GM21447 (cell line): ENCODE data around the gene MYH15.

ENCODE experiments used
- ATAC-seq: cut with Tn5 transposase; IDR thresholded peaks from one replicate; pipeline ENCODE4 v1.9.1; 2021; ENCODE audit not compliant: unreplicated experiment

MYH15 gene

GRCh38 chr3:108416111-108416869 lies 94.1 kb downstream of the MYH15 start:
- no peak for ATAC-seq

GRCh38 chr3:108415661-108416060 lies 94.7 kb downstream of the MYH15 start:
- no peak for ATAC-seq

DNA sequence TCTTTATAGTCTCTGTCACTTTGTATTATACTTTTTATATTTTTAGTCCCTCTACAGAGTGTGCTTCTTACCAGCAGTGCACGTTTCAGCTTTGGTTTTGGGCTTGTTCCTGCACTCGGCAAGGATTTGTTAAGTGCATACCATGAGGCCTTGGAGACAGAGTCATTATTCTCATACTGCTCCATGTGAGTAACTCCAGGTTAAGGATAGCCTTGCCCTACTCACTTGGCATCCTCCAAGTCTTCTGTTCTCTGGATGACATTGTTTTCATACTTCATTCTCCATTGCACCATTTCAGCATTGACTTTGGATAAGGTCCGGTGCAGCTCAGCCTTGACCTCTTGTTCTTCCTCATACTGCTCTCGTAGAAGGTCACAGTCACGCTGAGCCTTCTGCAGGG lies 96.4 kb downstream of the MYH15 start:
- ATAC-seq = no peak

DNA sequence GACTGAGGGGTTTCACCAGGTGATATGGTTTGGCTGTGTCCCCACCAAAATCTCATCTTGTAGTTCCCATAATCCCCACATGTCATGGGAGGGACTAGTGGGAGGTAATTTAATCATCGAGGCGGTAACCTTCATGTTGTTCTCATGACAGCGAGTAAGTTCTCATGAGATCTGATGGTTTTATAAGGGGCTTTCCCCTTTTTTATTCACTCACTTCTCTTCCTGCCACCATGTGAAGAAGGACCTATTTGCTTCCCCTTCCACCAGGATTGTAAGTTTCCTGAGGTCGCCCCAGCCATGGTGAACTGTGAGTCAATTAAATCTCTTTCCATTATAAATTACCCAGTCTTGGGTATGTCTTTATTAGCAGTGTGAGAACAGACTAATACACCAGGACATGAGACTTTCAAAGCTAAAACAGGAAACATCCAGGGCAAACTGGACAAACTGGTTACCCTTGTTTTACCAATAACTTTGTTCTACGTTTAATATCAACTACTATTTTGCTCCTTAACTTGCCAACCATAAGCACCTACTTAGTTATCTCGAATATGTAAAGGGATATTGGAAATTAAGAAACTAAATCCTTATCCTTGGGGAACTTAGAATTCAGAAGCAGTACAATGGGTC lies 98.2 kb downstream of the MYH15 start:
- ATAC-seq = no peak

DNA sequence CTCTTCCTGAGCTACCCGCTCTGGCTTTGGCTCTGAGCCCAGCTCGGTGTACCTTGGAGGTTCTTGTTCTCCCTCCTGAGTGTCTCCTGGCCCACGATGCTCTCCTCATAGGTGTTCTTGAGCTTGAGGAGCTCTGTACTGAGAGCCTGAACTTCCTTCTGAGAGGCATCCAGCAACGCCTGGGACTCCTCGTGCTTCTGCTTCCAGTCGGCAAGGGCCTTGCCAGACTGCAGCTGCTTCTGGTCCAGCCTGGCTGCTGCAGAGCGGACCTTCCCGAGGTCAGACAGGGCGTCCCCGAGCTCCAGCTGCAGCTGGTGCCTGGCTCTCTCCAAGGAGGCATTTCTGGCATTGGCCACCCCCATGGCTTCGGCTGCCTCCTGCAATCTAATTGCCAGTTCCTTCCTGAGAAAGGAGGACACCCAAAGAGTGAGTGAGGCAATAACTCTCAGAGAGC lies 99.8 kb downstream of the MYH15 start:
- no peak for ATAC-seq

- no peak for ATAC-seq
Observed at GRCh38 chr3:108409800-108410178, 100.6 kb downstream of the MYH15 start.

- ATAC-seq = no peak
Observed at GRCh38 chr3:108408883-108409799, 101.3 kb downstream of the MYH15 start.

DNA sequence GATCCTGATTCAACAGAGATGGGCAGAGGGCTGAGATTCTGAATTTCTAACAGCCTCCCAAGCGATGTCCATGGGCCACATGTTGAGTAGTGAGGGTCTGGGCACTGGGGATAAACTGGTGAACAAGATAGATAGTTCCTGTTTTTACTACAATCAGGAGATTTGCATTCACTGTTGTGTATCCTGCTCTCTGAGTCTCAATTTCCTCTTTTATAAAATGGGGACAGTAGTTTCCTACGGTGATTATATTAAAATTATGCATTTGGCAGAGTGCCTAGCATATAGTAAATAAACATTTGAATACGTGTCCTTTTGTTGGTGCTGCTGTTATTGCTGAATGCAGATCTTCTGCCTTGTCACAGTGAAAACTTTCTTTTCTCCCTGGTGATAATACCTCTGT lies 102.5 kb downstream of the MYH15 start:
- no peak for ATAC-seq

GRCh38 chr3:108406661-108407206 lies 103.7 kb downstream of the MYH15 start:
- peak; percentile 84 for ATAC-seq

DNA sequence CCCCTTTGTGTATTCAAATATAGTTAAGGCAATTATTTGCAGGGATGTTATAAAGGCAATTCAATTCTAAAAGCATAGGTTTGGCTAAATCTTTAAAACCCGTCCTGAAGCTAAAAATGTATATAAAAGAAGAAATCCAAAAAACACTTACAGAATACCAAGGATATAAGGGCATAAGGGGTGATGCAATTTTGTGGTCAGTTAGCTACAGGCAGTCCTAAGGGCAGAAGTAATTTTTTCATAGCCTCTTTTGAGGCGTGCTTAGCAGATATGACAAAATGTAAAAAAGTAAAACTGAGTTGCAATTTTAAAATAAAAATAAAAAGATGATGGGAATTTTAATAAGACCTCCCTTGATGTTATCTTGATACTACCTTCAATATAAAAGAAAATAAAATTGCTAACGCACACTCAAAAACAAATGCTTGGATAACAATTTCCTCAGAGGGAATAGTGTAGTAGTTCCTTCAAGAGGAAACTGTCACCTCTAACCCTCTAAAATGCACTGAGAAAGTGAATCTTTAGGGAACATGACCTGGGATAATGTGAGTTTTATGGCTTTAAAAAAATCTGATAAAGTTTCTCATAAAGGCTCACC lies 104.2 kb downstream of the MYH15 start:
- ATAC-seq = no peak

DNA sequence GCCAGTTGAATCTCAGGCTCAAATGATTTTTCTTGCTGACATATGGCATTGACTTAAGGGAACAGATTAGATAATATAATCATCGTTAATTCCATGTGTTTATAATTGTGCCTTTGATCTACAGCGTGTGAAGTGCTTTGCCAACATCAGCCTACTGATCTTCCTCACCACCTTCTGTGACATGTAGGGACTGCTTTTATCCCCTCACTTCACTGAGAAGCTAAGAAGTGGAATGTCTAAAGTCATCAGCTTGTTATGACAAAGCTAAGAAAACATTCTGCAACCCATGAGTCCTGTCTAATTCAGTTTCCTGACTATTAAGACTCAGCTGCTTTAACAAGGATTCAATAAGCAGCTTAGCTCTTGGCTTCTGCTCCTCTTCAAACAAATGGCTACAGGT lies 106.0 kb downstream of the MYH15 start:
- ATAC-seq = no peak

DNA sequence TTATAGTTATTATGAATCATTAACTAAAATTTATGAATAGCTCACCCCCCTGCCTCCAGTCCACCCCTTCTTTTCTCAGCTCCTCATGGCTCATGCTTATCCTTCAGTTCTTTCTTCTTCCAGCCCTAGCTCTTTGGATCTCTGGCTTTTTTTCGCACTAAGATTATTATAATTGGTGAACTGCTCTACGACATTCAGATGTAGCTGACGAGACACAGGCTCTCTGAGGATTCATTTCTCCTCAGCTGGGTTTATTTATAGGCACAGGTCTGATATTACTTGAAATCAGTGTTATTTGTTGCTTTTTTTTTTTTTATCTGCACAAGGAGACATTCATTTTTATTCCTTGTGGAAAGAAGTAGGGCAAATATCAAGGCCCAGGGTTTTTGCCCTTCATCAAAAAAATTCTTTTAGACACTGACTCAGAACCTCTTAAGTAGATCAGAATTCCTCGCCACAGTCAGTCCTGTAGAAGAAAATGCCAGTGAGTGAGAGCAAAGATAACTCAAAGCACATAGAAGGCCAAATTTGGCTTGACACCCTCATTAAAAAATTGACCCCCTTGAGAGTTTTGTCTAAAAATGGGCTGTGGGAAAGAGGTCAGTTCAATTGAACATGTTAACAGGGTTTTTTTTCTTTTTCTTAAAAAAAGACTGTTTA lies 106.6 kb downstream of the MYH15 start:
- no peak for ATAC-seq

DNA sequence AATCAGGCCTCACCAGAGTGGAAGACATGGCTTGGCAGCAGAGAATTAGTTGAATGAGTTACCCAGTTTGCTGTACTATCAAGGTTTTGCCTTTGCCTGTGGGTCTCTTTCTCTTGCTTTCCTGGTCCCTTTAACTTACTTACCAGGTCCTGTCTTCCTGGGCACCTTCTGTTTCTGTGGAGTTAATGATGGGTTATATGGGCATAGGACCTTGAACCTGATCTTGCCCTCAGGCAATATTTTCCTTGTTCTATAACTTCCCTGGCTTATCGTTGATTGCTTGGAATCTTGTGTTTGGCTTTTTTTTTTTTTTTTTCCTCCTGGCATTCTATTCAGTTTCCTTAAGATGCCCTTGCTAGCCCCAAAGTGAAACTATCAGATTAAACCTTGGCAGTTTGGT lies 107.2 kb downstream of the MYH15 start:
- no peak for ATAC-seq

DNA sequence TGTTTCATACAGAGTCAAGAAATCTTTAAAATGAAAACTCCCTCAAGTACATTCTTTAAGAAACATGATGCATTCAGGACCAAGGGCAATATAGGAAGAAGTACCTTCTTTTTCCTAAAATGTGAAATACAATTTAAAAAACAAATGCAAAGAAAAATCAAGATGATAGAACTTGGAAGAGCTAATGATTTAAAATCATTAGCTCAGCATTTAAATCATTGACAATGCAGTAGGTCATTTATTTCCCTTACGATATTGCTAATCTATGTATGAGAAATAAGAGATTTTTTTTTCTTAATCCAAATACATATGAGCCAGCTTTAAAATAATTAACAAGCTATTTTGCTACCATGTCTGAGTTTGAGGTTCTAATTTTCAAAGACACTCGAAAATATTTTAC lies 108.6 kb downstream of the MYH15 start:
- ATAC-seq = no peak

DNA sequence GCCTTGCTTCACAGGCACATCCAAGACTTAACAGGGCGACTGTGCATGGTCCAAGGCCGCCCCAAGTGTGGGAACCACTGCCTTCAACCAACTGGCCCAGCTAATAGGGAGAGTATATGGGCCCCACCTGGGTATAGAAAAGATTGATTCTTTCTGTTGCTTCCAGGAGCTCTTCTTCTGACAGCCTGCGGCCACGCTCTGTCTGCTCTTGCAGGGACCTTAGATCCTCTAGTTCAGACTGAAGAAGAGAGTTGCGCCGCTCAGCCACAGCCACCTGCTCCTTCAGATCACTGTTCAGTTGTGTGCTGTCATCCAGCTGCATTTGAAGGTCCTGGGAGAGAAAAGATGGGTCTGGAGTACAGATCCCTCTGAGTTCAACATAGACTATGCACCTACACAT lies 111.9 kb downstream of the MYH15 start:
- ATAC-seq = no peak

DNA sequence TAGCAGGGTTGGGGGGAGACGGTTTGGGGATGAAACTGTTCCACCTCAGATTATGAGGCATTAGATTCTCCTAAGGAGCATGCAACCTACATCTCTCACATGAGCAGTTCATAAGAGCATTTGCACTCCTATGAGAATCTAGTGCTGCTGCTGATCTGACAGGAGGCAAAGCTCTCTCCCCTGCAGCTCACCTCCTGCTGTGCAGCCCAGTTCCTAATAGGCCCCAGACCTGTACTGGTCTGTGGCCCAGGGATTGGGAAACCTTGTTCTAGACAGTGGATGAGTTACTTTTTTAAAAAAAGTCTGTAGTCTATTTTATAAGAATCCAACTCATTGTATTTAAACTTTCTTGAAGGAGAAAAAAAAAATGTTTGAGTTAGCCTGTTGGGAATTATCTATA lies 114.1 kb downstream of the MYH15 start:
- ATAC-seq = no peak

DNA sequence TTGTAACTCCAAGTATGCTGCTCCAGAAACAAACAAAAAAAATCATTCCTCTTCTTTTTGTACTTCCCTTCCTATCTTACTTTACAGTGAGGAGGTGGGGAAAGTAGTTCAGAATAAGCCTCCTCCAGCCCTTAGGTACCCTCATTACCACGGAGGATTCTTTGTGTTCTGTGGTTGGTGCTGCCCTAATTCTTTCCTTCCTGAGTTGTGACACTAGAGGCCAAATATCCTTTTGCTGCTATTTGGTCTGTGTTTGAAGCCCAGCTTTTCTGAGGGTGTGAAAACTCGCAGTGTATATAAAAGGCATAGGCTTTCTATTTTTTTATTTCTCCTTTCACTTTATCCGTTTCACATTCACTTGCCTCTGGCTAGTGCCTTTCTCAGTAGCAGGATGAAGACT lies 115.8 kb downstream of the MYH15 start:
- ATAC-seq = no peak

- ATAC-seq = no peak
Observed at GRCh38 chr3:108394016-108394415, 116.4 kb downstream of the MYH15 start.

GRCh38 chr3:108393128-108393900 lies 117.1 kb downstream of the MYH15 start:
- no peak for ATAC-seq
